Measurements from ENCODE around the gene EGFL6. TPM values are rescaled to one million over a fixed set of nuclear protein-coding genes. Genes with fewer than 3 reads are reported as not detected.

EGFL6 gene
- total RNA-seq, 1 donor from 2014 or later: not detected

GRCh38 chrX:13587786-13588477 lies 18.5 kb downstream of the EGFL6 start:
- Mint-ChIP-seq H3K27ac (ENCODE audit: unreplicated experiment) (no peak overlapping the region), H3K4me3 (ENCODE audit: unreplicated experiment) (no peak overlapping the region), H3K36me3 (ENCODE audit: unreplicated experiment) (no peaks in the 10 kb centered on the region), H3K27me3 (ENCODE audit: unreplicated experiment) (peaks cover 32% of the 10 kb centered on the region), H3K9me3 (ENCODE audit: unreplicated experiment) (peaks cover 13% of the 10 kb centered on the region), H3K4me1 (ENCODE audit: unreplicated experiment) (no peaks in the 10 kb centered on the region)
- no peak for TF ChIP-seq CTCF (IDR thresholded peaks at IDR 0.05)
- no peak for DNase-seq (ENCODE audit: extremely low spot score, unreplicated experiment)

GRCh38 chrX:13590207-13590606 lies 20.8 kb downstream of the EGFL6 start:
- Mint-ChIP-seq H3K27me3 (ENCODE audit: unreplicated experiment) (peaks cover 37% of the 10 kb centered on the region), H3K9me3 (ENCODE audit: unreplicated experiment) (peaks cover 10% of the 10 kb centered on the region), H3K36me3 (ENCODE audit: unreplicated experiment) (no peaks in the 10 kb centered on the region), H3K4me1 (ENCODE audit: unreplicated experiment) (no peaks in the 10 kb centered on the region), H3K4me3 (ENCODE audit: unreplicated experiment) (no peak overlapping the region), H3K27ac (ENCODE audit: unreplicated experiment) (no peak overlapping the region)
- no peak for DNase-seq (ENCODE audit: extremely low spot score, unreplicated experiment)
- no peak for TF ChIP-seq CTCF (IDR thresholded peaks at IDR 0.05)

GRCh38 chrX:13590914-13591313 lies 21.5 kb downstream of the EGFL6 start:
- peaks cover 6% of the 10 kb centered on the region for H3K9me3 Mint-ChIP-seq (ENCODE audit: unreplicated experiment)
- no peak for DNase-seq (ENCODE audit: extremely low spot score, unreplicated experiment)
- H3K27ac Mint-ChIP-seq (ENCODE audit: unreplicated experiment): no peak overlapping the region
- peaks cover 33% of the 10 kb centered on the region for H3K27me3 Mint-ChIP-seq (ENCODE audit: unreplicated experiment)
- no peak overlapping the region for H3K4me3 Mint-ChIP-seq (ENCODE audit: unreplicated experiment)
- TF ChIP-seq CTCF (IDR thresholded peaks at IDR 0.05): no peak
- H3K4me1 Mint-ChIP-seq (ENCODE audit: unreplicated experiment): no peaks in the 10 kb centered on the region
- H3K36me3 Mint-ChIP-seq (ENCODE audit: unreplicated experiment): no peaks in the 10 kb centered on the region

GRCh38 chrX:13597874-13598273 lies 28.5 kb downstream of the EGFL6 start:
- Mint-ChIP-seq H3K36me3 (ENCODE audit: unreplicated experiment) (no peaks in the 10 kb centered on the region), H3K4me3 (ENCODE audit: unreplicated experiment) (no peak overlapping the region), H3K27me3 (ENCODE audit: unreplicated experiment) (peaks cover 12% of the 10 kb centered on the region), H3K9me3 (ENCODE audit: unreplicated experiment) (no peaks in the 10 kb centered on the region), H3K4me1 (ENCODE audit: unreplicated experiment) (peaks cover 2% of the 10 kb centered on the region), H3K27ac (ENCODE audit: unreplicated experiment) (no peak overlapping the region)
- no peak for DNase-seq (ENCODE audit: extremely low spot score, unreplicated experiment)
- TF ChIP-seq CTCF (IDR thresholded peaks at IDR 0.05): no peak

- Mint-ChIP-seq H3K36me3 (ENCODE audit: unreplicated experiment) (no peaks in the 10 kb centered on the region), H3K27me3 (ENCODE audit: unreplicated experiment) (peaks cover 12% of the 10 kb centered on the region), H3K9me3 (ENCODE audit: unreplicated experiment) (no peaks in the 10 kb centered on the region), H3K4me3 (ENCODE audit: unreplicated experiment) (no peak overlapping the region), H3K27ac (ENCODE audit: unreplicated experiment) (no peak overlapping the region), H3K4me1 (ENCODE audit: unreplicated experiment) (peaks cover 2% of the 10 kb centered on the region)
- peak; percentile 32 for TF ChIP-seq CTCF (IDR thresholded peaks at IDR 0.05)
- no peak for DNase-seq (ENCODE audit: extremely low spot score, unreplicated experiment)
Observed at GRCh38 chrX:13598877-13599276, 29.5 kb downstream of the EGFL6 start.

Data from osteocyte (in vitro differentiated cells).